ENCODE measurements around the gene EEFSEC. TPM values are rescaled to one million over a fixed set of nuclear protein-coding genes. Genes with fewer than 3 reads are reported as not detected.

Gene EEFSEC
- total and polyA plus RNA-seq, 2 of the 4 experiments (the other 2 are of a cell fraction) = 4.5 to 9.3 TPM

- Histone ChIP-seq H3K9me3 (ENCODE audit: control insufficient read depth, insufficient read depth, low read length) (peaks cover 3% of the 10 kb centered on the region; the same call in 1 of the 2 replicates), H2AK9ac (replicated peaks; ENCODE audit: low read depth, low read length, poor library complexity) (no peak overlapping the region), H3K79me1 (ENCODE audit: low read depth in 1 of 2, low read length in 2 of 2) (no peaks in the 10 kb centered on the region), H2BK15ac (ENCODE audit: low read depth, low read length) (no peak overlapping the region), H4K20me1 (ENCODE audit: insufficient read depth, low read length) (no peaks in the 10 kb centered on the region; the same call in 1 of the 2 replicates), H2AFZ (replicated peaks; ENCODE audit: low read length, poor library complexity) (no peak overlapping the region), H3K9ac (ENCODE audit: low read depth, low read length) (no peak overlapping the region), H4K5ac (ENCODE audit: low read depth, low read length) (no peak overlapping the region), H4K8ac (ENCODE audit: low read depth in 2 of 2, low read length in 2 of 2) (no peak overlapping the region), H2BK5ac (ENCODE audit: low read depth, low read length, poor library complexity, severe bottlenecking) (no peak overlapping the region), H3K4me1 (ENCODE audit: control insufficient read depth, insufficient read depth, low read length) (peaks cover 2% of the 10 kb centered on the region; the same call in 1 of the 2 replicates), H2BK20ac (ENCODE audit: low read depth, low read length) (no peak overlapping the region), H4K91ac (ENCODE audit: insufficient read depth, low read depth, low read length) (no peak overlapping the region), H3K23ac (ENCODE audit: low read depth, low read length) (no peak overlapping the region), H3K36me3 (ENCODE audit: control insufficient read depth, insufficient read depth, low read length) (no peaks in the 10 kb centered on the region), H3K56ac (ENCODE audit: extremely low read depth, insufficient read depth, low read length) (no peak overlapping the region), H3K27me3 (ENCODE audit: control insufficient read depth, insufficient read depth, low read length) (peaks cover 70% of the 10 kb centered on the region), H2BK120ac (ENCODE audit: low read depth, low read length) (no peak overlapping the region), H3K18ac (ENCODE audit: low read depth, low read length) (no peak overlapping the region), H3K14ac (replicated peaks; ENCODE audit: low read depth, low read length) (no peak overlapping the region), H3K27ac (ENCODE audit: insufficient read depth, low read length) (no peak overlapping the region), H2AK5ac (ENCODE audit: low read depth, low read length) (no peak overlapping the region), H3K9me1 (ENCODE audit: insufficient read depth, low read length) (no peaks in the 10 kb centered on the region), H3K4ac (ENCODE audit: low read depth, low read length) (no peak overlapping the region), H3K4me2 (ENCODE audit: low read depth, low read length) (no peak overlapping the region), H3K4me3 (ENCODE audit: insufficient read depth, low read depth, low read length) (no peak overlapping the region)
- POLR2A ChIA-PET (ENCODE audit: unreplicated experiment) = no interaction called here
- CTCF ChIA-PET = interaction anchor here (1.1 kb wide), 1 partner anchor 8 kb away, joined by 4 read pairs; no protein-coding TSS in a partner anchor
- in situ Hi-C loops (cut with MboI; ENCODE audit: low sequenced_read_pairs) = loop anchor here (5.0 kb wide), 1 partner anchor 68 kb away; no protein-coding TSS in a partner anchor
- no peak for ATAC-seq (ENCODE audit: low read depth)
- BruUV-seq (replicated peaks) = no TSS peak
- DNase-seq = no peak
- intact Hi-C loops (cut with micrococcal nuclease) = no loop called here
- dilution Hi-C loops (cut with HindIII; ENCODE audit: low sequenced_read_pairs, unreplicated experiment) = no loop called here
- 40% methylated on average over 1 of the region's 2 CpGs; no CpG with 5 or more reads in 1 of the 2 experiments for WGBS, 2 experiments (ENCODE audit: extremely low coverage in 2 of 2, insufficient read length in 1 of 2)
- TF ChIP-seq CTCF (conservative IDR thresholded peaks at IDR 0.05; ENCODE audit: low read depth, low read length) (no peak), FOS (IDR thresholded peaks at IDR 0.05; ENCODE audit: low read depth, low read length) (no peak), BHLHE40 (IDR thresholded peaks at IDR 0.05; ENCODE audit: low read depth, low read length) (no peak), RAD21 (IDR thresholded peaks at IDR 0.05; ENCODE audit: low read length) (no peak), MAZ (IDR thresholded peaks at IDR 0.05; ENCODE audit: borderline replicate concordance, low read depth, low read length) (no peak), MXI1 (IDR thresholded peaks at IDR 0.05; ENCODE audit: borderline replicate concordance, low read depth, low read length) (no peak), MAFK (IDR thresholded peaks at IDR 0.05; ENCODE audit: low read depth, low read length) (no peak), RFX5 (IDR thresholded peaks at IDR 0.05; ENCODE audit: low read depth, low read length) (no peak), RCOR1 (IDR thresholded peaks at IDR 0.05; ENCODE audit: insufficient replicate concordance, low read length) (no peak), POLR2A (IDR thresholded peaks at IDR 0.05; ENCODE audit: low read depth, low read length) (no peak), CEBPB (IDR thresholded peaks at IDR 0.05; ENCODE audit: low read depth, low read length) (no peak), SMC3 (IDR thresholded peaks at IDR 0.05; ENCODE audit: low read depth, low read length) (no peak), CHD1 (IDR thresholded peaks at IDR 0.05; ENCODE audit: low read depth, low read length) (no peak)
- TF ChIP-seq, protein P1, sequence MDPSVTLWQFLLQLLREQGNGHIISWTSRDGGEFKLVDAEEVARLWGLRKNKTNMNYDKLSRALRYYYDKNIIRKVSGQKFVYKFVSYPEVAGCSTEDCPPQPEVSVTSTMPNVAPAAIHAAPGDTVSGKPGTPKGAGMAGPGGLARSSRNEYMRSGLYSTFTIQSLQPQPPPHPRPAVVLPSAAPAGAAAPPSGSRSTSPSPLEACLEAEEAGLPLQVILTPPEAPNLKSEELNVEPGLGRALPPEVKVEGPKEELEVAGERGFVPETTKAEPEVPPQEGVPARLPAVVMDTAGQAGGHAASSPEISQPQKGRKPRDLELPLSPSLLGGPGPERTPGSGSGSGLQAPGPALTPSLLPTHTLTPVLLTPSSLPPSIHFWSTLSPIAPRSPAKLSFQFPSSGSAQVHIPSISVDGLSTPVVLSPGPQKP (IDR thresholded peaks at IDR 0.05; ENCODE audit: borderline replicate concordance, low read depth, low read length) = no peak
- TF ChIP-seq, protein P2, sequence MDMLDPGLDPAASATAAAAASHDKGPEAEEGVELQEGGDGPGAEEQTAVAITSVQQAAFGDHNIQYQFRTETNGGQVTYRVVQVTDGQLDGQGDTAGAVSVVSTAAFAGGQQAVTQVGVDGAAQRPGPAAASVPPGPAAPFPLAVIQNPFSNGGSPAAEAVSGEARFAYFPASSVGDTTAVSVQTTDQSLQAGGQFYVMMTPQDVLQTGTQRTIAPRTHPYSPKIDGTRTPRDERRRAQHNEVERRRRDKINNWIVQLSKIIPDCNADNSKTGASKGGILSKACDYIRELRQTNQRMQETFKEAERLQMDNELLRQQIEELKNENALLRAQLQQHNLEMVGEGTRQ (IDR thresholded peaks at IDR 0.05; ENCODE audit: low read depth, low read length) = no peak
Measured at GRCh38 chr3:128433837-128434165, 280.5 kb downstream of the EEFSEC start.
